Gastrocnemius medialis (tissue), 4 donors: ENCODE data around the gene ERICH6. TPM values are rescaled to one million over a fixed set of nuclear protein-coding genes. Genes with fewer than 3 reads are reported as not detected.

Source experiments
- ATAC-seq, 2 donors: fragments of 150-250 bp; one replicate each; pipeline ENCODE4 v1.9.1; 2016
- DNase-seq, 2 donors: peaks; one replicate each; pipeline ENCODE4 v3.0.0-alpha.2; 2019
- H3K27ac ChIP-seq, 4 donors: fragments of 200-600 bp; sonication (generic); 1 replicate in 1 of 4; 2 replicates in 3 of 4; pipeline ENCODE4 v1.5.1; 2016 to 2018; ENCODE audit warnings: mild to moderate bottlenecking in 2 of 4, moderate library complexity in 1 of 4
- H3K27me3 ChIP-seq, 3 donors: fragments of 200-600 bp; sonication (generic) in 2 of 3; 1 replicate in 1 of 3; 2 replicates in 2 of 3; pipeline versions ENCODE4 v1.5.1 to v1.6.0; 2016 to 2019; ENCODE audit warnings: mild to moderate bottlenecking in 1 of 3, moderate library complexity in 1 of 3
- H3K36me3 ChIP-seq, 2 donors: fragments of 200-600 bp; sonication (generic) in 1 of 2; one replicate each; pipeline ENCODE4 v1.5.1; 2017 to 2018
- H3K4me1 ChIP-seq, 2 donors: fragments of 200-600 bp; sonication (generic) in 1 of 2; one replicate each; pipeline ENCODE4 v1.5.1; 2016 to 2017; ENCODE audit warnings: mild to moderate bottlenecking in 2 of 2
- H3K4me3 ChIP-seq, 4 donors: fragments of 200-600 bp; sonication (generic) in 3 of 4; 1 replicate in 1 of 4; 2 replicates in 3 of 4; pipeline ENCODE4 v1.5.1; 2016 to 2019; ENCODE audit warnings: mild to moderate bottlenecking in 2 of 4
- H3K9me3 ChIP-seq, 3 donors: fragments of 200-600 bp; sonication (generic) in 2 of 3; 1 replicate in 1 of 3; 2 replicates in 2 of 3; pipeline ENCODE4 v1.5.1; 2016 to 2019
- CTCF ChIP-seq, 5 experiments: fragments of 450-650 bp in 3 of 5; fragments of 200-600 bp in 2 of 5; sonication (generic) in 2 of 5; IDR thresholded peaks in 4 of 5; conservative IDR thresholded peaks in 1 of 5; 1 replicate in 4 of 5; 2 replicates in 1 of 5; pipeline ENCODE4 v1.5.1; 2016 to 2019; ENCODE audit warnings: antibody characterized with exemption in 5 of 5, mild to moderate bottlenecking in 3 of 5, moderate library complexity in 3 of 5
- POLR2A ChIP-seq, 2 donors: fragments of 450-650 bp; IDR thresholded peaks; one replicate each; pipeline ENCODE4 v1.6.1; 2017; ENCODE audit warnings: antibody characterized with exemption in 2 of 2, mild to moderate bottlenecking in 2 of 2, moderate library complexity in 2 of 2
- in situ Hi-C, 4 donors: fragments of 200-750 bp; cut with MboI; loops; one replicate each; pipeline versions ENCODE4 v1.15.0 to v1.8.0; 2017; ENCODE audit warnings: low sequenced_read_pairs in 4 of 4
- intact Hi-C: fragments of 100-400 bp; cut with DNase I; formaldehyde crosslinking; loops from one replicate; pipeline ENCODE4 v1.15.1; 2023; ENCODE audit warnings: low total_unique reads
- total RNA-seq, 4 donors: library from RNA; depleted of rRNA; stranded (reverse); fragments of >200 nt; gene quantifications; one replicate each; pipeline versions ENCODE4 v1.1.0 to v1.2.3, GENCODE V29; 2016

The ERICH6 gene
- total RNA-seq, 4 donors from 2014 or later, result not detected

- intact Hi-C loops, result no loop called here
- H3K4me1 ChIP-seq, result peaks cover 19 to 25% of the 10 kb centered on the region in 2 donors
- H3K4me3 ChIP-seq, result no peak overlapping the region
- H3K27ac ChIP-seq, result no peak overlapping the region
- in situ Hi-C loops, result no loop called here
- peaks cover 0 to 13% of the 10 kb centered on the region in 2 donors for H3K36me3 ChIP-seq
- no peaks in the 10 kb centered on the region for H3K9me3 ChIP-seq
- DNase-seq (no peak), ATAC-seq (no peak)
- TF ChIP-seq POLR2A (IDR thresholded peaks at IDR 0.05) (no peak), CTCF (IDR thresholded peaks at IDR 0.05 in 4 of 5, conservative IDR thresholded peaks at IDR 0.05 in 1 of 5) (no peak)
- H3K27me3 ChIP-seq, result no peaks in the 10 kb centered on the region
Measured at GRCh38 chr3:150741497-150742140, 37.9 kb upstream of the ERICH6 start.

- Histone ChIP-seq H3K4me3 (no peak overlapping the region), H3K36me3 (peaks cover 0 to 13% of the 10 kb centered on the region in 2 donors), H3K9me3 (no peaks in the 10 kb centered on the region), H3K4me1 (peaks cover 19 to 24% of the 10 kb centered on the region in 2 donors), H3K27ac (no peak overlapping the region), H3K27me3 (no peaks in the 10 kb centered on the region)
- TF ChIP-seq POLR2A (IDR thresholded peaks at IDR 0.05), result no peak
- no peak for ATAC-seq
- in situ Hi-C loops (no loop called here), intact Hi-C loops (no loop called here)
- no peak for DNase-seq
Measured at GRCh38 chr3:150740733-150741496, 37.2 kb upstream of the ERICH6 start.

- Histone ChIP-seq H3K9me3 (no peaks in the 10 kb centered on the region), H3K4me3 (no peak overlapping the region), H3K27me3 (no peaks in the 10 kb centered on the region), H3K27ac (no peak overlapping the region), H3K36me3 (peaks cover 0 to 13% of the 10 kb centered on the region in 2 donors), H3K4me1 (peaks cover 17 to 19% of the 10 kb centered on the region in 2 donors)
- no peak for DNase-seq
- TF ChIP-seq CTCF (IDR thresholded peaks at IDR 0.05 in 4 of 5, conservative IDR thresholded peaks at IDR 0.05 in 1 of 5) (no peak), POLR2A (IDR thresholded peaks at IDR 0.05) (no peak)
- in situ Hi-C loops (no loop called here), intact Hi-C loops (no loop called here)
- ATAC-seq, result no peak
Measured at GRCh38 chr3:150739877-150740645, 36.3 kb upstream of the ERICH6 start.

- no peak for TF ChIP-seq POLR2A (IDR thresholded peaks at IDR 0.05)
- TF ChIP-seq CTCF (IDR thresholded peaks at IDR 0.05 in 4 of 5, conservative IDR thresholded peaks at IDR 0.05 in 1 of 5), result no peak
- intact Hi-C loops (no loop called here), in situ Hi-C loops (no loop called here)
- no peak for ATAC-seq
- peaks cover 0 to 13% of the 10 kb centered on the region in 2 donors for H3K36me3 ChIP-seq
- H3K27ac ChIP-seq, result no peak overlapping the region
- no peaks in the 10 kb centered on the region for H3K27me3 ChIP-seq
- peaks cover 9 to 11% of the 10 kb centered on the region in 2 donors for H3K4me1 ChIP-seq
- no peak for DNase-seq
- no peak overlapping the region for H3K4me3 ChIP-seq
- H3K9me3 ChIP-seq, result no peaks in the 10 kb centered on the region
Measured at GRCh38 chr3:150739200-150739863, 35.6 kb upstream of the ERICH6 start.
